ENCODE measurements around the gene NTN1. TPM values are rescaled to one million over a fixed set of nuclear protein-coding genes. Genes with fewer than 3 reads are reported as not detected.

NTN1 gene
- polyA plus RNA-seq, 1 donor from 2014 or later = 16.2 TPM

- Histone ChIP-seq H2AFZ (ENCODE audit: low read depth, low read length) (no peak overlapping the region), H3K27ac (ENCODE audit: low read length) (no peak overlapping the region), H3K9ac (ENCODE audit: low read length) (no peak overlapping the region), H3K4me3 (ENCODE audit: low read length) (no peak overlapping the region), H3K4me2 (ENCODE audit: low read length) (no peak overlapping the region), H3K27me3 (ENCODE audit: insufficient read depth, low read depth, low read length) (no peaks in the 10 kb centered on the region), H3K9me2 (ENCODE audit: insufficient read depth, low read length) (no peaks in the 10 kb centered on the region), H3F3A (ENCODE audit: insufficient read depth, low read length, poor library complexity, severe bottlenecking) (no peaks in the 10 kb centered on the region), H3K9me3 (ENCODE audit: low read length) (peaks cover 8% of the 10 kb centered on the region), H3K79me2 (replicated peaks; ENCODE audit: insufficient read depth, low read length) (no peaks in the 10 kb centered on the region), H3K36me3 (ENCODE audit: insufficient read depth, low read length) (no peaks in the 10 kb centered on the region), H4K20me1 (ENCODE audit: insufficient read depth) (no peaks in the 10 kb centered on the region)
- no peak for TF ChIP-seq EZH2 (IDR thresholded peaks at IDR 0.05; ENCODE audit: borderline replicate concordance, insufficient read depth, low read length, poor library complexity, severe bottlenecking)
- TF ChIP-seq TAF1 (IDR thresholded peaks at IDR 0.05; ENCODE audit: low read depth) = no peak
- TF ChIP-seq SMC3 (conservative IDR thresholded peaks at IDR 0.05; ENCODE audit: poor library complexity) = no peak
- TF ChIP-seq RAD21 (conservative IDR thresholded peaks at IDR 0.05) = no peak
- TF ChIP-seq POLR2AphosphoS5 (IDR thresholded peaks at IDR 0.05) = no peak
- TF ChIP-seq, protein P1, sequence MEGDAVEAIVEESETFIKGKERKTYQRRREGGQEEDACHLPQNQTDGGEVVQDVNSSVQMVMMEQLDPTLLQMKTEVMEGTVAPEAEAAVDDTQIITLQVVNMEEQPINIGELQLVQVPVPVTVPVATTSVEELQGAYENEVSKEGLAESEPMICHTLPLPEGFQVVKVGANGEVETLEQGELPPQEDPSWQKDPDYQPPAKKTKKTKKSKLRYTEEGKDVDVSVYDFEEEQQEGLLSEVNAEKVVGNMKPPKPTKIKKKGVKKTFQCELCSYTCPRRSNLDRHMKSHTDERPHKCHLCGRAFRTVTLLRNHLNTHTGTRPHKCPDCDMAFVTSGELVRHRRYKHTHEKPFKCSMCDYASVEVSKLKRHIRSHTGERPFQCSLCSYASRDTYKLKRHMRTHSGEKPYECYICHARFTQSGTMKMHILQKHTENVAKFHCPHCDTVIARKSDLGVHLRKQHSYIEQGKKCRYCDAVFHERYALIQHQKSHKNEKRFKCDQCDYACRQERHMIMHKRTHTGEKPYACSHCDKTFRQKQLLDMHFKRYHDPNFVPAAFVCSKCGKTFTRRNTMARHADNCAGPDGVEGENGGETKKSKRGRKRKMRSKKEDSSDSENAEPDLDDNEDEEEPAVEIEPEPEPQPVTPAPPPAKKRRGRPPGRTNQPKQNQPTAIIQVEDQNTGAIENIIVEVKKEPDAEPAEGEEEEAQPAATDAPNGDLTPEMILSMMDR (IDR thresholded peaks at IDR 0.05; ENCODE audit: poor library complexity, severe bottlenecking) = no peak
- no peak for TF ChIP-seq MXI1 (conservative IDR thresholded peaks at IDR 0.05; ENCODE audit: poor library complexity, severe bottlenecking)
- TF ChIP-seq EP300 (conservative IDR thresholded peaks at IDR 0.05; ENCODE audit: poor library complexity, severe bottlenecking) = no peak
- TF ChIP-seq, protein P2, sequence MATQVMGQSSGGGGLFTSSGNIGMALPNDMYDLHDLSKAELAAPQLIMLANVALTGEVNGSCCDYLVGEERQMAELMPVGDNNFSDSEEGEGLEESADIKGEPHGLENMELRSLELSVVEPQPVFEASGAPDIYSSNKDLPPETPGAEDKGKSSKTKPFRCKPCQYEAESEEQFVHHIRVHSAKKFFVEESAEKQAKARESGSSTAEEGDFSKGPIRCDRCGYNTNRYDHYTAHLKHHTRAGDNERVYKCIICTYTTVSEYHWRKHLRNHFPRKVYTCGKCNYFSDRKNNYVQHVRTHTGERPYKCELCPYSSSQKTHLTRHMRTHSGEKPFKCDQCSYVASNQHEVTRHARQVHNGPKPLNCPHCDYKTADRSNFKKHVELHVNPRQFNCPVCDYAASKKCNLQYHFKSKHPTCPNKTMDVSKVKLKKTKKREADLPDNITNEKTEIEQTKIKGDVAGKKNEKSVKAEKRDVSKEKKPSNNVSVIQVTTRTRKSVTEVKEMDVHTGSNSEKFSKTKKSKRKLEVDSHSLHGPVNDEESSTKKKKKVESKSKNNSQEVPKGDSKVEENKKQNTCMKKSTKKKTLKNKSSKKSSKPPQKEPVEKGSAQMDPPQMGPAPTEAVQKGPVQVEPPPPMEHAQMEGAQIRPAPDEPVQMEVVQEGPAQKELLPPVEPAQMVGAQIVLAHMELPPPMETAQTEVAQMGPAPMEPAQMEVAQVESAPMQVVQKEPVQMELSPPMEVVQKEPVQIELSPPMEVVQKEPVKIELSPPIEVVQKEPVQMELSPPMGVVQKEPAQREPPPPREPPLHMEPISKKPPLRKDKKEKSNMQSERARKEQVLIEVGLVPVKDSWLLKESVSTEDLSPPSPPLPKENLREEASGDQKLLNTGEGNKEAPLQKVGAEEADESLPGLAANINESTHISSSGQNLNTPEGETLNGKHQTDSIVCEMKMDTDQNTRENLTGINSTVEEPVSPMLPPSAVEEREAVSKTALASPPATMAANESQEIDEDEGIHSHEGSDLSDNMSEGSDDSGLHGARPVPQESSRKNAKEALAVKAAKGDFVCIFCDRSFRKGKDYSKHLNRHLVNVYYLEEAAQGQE (IDR thresholded peaks at IDR 0.05; ENCODE audit: borderline replicate concordance) = no peak
Measured at GRCh38 chr17:9036336-9036735, 15.0 kb downstream of the NTN1 start.

DNA sequence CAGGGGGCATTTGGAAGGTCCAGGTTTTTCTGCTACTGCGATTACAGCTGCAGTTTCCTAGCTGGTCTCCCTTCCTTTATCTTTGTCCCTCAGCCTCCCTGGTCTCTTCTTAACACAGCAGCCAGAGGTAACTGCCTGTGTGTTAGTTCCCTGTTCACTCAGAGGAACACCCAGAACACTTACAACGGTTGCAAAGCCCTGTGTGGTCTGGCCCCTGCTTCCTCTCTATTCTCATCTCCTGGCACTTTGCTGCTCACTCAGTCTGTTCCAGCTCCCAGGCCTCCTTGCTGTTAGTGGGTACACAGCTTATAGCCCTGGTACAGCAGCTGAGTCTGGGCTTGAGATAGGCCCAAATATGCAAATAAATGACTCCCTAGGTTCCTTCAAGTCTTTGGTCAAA lies 16.4 kb downstream of the NTN1 start:
- H3K9me2 ChIP-seq (ENCODE audit: insufficient read depth, low read length) = no peaks in the 10 kb centered on the region
- peaks cover 8% of the 10 kb centered on the region for H3K9me3 ChIP-seq (ENCODE audit: low read length)
- no peaks in the 10 kb centered on the region for H4K20me1 ChIP-seq (ENCODE audit: insufficient read depth)
- H2AFZ ChIP-seq (ENCODE audit: low read depth, low read length) = no peak overlapping the region
- no peaks in the 10 kb centered on the region for H3K27me3 ChIP-seq (ENCODE audit: insufficient read depth, low read depth, low read length)
- H3K4me3 ChIP-seq (ENCODE audit: low read length) = no peak overlapping the region
- H3K36me3 ChIP-seq (ENCODE audit: insufficient read depth, low read length) = no peaks in the 10 kb centered on the region
- no peaks in the 10 kb centered on the region for H3K79me2 ChIP-seq (replicated peaks; ENCODE audit: insufficient read depth, low read length)
- no peak overlapping the region for H3K4me2 ChIP-seq (ENCODE audit: low read length)
- no peak overlapping the region for H3K27ac ChIP-seq (ENCODE audit: low read length)
- TF ChIP-seq SMC3 (conservative IDR thresholded peaks at IDR 0.05; ENCODE audit: poor library complexity) (no peak), POLR2AphosphoS5 (IDR thresholded peaks at IDR 0.05) (no peak), EZH2 (IDR thresholded peaks at IDR 0.05; ENCODE audit: borderline replicate concordance, insufficient read depth, low read length, poor library complexity, severe bottlenecking) (no peak), TAF1 (IDR thresholded peaks at IDR 0.05; ENCODE audit: low read depth) (no peak), EP300 (conservative IDR thresholded peaks at IDR 0.05; ENCODE audit: poor library complexity, severe bottlenecking) (no peak), MXI1 (conservative IDR thresholded peaks at IDR 0.05; ENCODE audit: poor library complexity, severe bottlenecking) (no peak), RAD21 (conservative IDR thresholded peaks at IDR 0.05) (no peak)
- TF ChIP-seq, protein P2 (IDR thresholded peaks at IDR 0.05; ENCODE audit: borderline replicate concordance) = no peak
- no peaks in the 10 kb centered on the region for H3F3A ChIP-seq (ENCODE audit: insufficient read depth, low read length, poor library complexity, severe bottlenecking)
- no peak overlapping the region for H3K9ac ChIP-seq (ENCODE audit: low read length)

Measured in neural cell (in vitro differentiated cells).